K562 (cell line): ENCODE measurements around the gene SEC31A. TPM values are rescaled to one million over a fixed set of nuclear protein-coding genes. Genes with fewer than 3 reads are reported as not detected.
"Not testable (repeated sequence)": the region's sequence is repeated elsewhere in the genome, so short reads cannot be mapped to it uniquely, and the experiment has no call there.

Experiments used
- ATAC-seq: fragments of 200-7000 bp; cut with Tn5 transposase; 3 replicates; pipeline ENCODE4 v1.9.1; 2020; ENCODE audit warnings: moderate library complexity
- BruUV-seq: library from RNA; stranded (reverse); fragments of 400-500 nt; replicated peaks from 2 replicates; lab custom pipeline; 2021; lab: Mats Ljungman, UMichigan
- CTCF ChIA-PET: fragments of 300-600 bp; formaldehyde crosslinking; extraction: SDS; loops from one replicate; lab custom pipeline; 2021; ENCODE audit warnings: low intra/inter-chr PET ratio; lab: Yijun Ruan, JAX
- POLR2A ChIA-PET: fragments of 300-600, 350-650 bp; sonication (Branson Sonifier 250); formaldehyde crosslinking; extraction: SDS; loops from one replicate; lab custom pipeline; 2021; ENCODE audit warnings: antibody characterized with exemption, inconsistent platforms; lab: Yijun Ruan, JAX
- DNase-seq, 4 experiments: peaks; one replicate each; pipeline versions ENCODE4 v3.0.0 to v3.0.0-alpha.2; 2011 to 2018; ENCODE audit warnings: low spot score in 3 of 4, mixed read lengths in 3 of 4; ENCODE audit errors: extremely low read depth in 1 of 4
- FAIRE-seq: peaks from 2 replicates; lab custom pipeline; 2011; peaks lifted over from hg19 to GRCh38; lab: Jason Lieb, UNC
- H2AFZ ChIP-seq: 2 replicates; pipeline ENCODE4 v1.6.0; 2011; ENCODE audit warnings: low read depth, low read length, control low read depth, inconsistent platforms
- H3K27ac ChIP-seq: fragments of 200-600 bp; 3 replicates; pipeline ENCODE4 v1.8.0; 2011; ENCODE audit warnings: low read depth, mild to moderate bottlenecking, control low read depth, inconsistent platforms, low read length, moderate library complexity, mixed read lengths; ENCODE audit errors: extremely low read depth
- H3K27me3 ChIP-seq, 2 experiments: fragments of 300-600 bp in 1 of 2; 2 replicates in 1 of 2; 3 replicates in 1 of 2; pipeline versions ENCODE4 v1.6.0 to v1.8.0; 2011; ENCODE audit warnings: inconsistent platforms in 2 of 2, low read length in 2 of 2, mild to moderate bottlenecking in 1 of 2, mixed read lengths in 1 of 2, moderate library complexity in 1 of 2; ENCODE audit not compliant: control insufficient read depth in 2 of 2, insufficient read depth in 2 of 2
- H3K36me3 ChIP-seq: fragments of 300-600 bp; 3 replicates; pipeline ENCODE4 v1.8.0; 2011; ENCODE audit warnings: mild to moderate bottlenecking, low read length, inconsistent platforms; ENCODE audit not compliant: control insufficient read depth, insufficient read depth
- H3K4me1 ChIP-seq, 2 experiments: fragments of 200-600 bp in 1 of 2; replicated peaks in 1 of 2; 2 replicates in 1 of 2; 3 replicates in 1 of 2; pipeline versions ENCODE4 v1.5.1 to v1.8.0; 2011; ENCODE audit warnings: inconsistent platforms in 2 of 2, low read length in 2 of 2, mild to moderate bottlenecking in 1 of 2, mixed read lengths in 1 of 2, moderate library complexity in 1 of 2; ENCODE audit not compliant: control insufficient read depth in 2 of 2, insufficient read depth in 2 of 2
- H3K4me2 ChIP-seq: 2 replicates; pipeline ENCODE4 v1.6.1; 2011; ENCODE audit warnings: low read length, control low read depth, inconsistent platforms, mixed read lengths; ENCODE audit not compliant: insufficient read depth
- H3K4me3 ChIP-seq: fragments of 200-600 bp; sonication (generic), shearing (Covaris generic); 2 replicates; pipeline ENCODE4 v1.5.1; 2016; ENCODE audit warnings: control low read depth, inconsistent platforms
- H3K79me2 ChIP-seq: fragments of 200-600 bp; 3 replicates; pipeline ENCODE4 v1.8.0; 2011; ENCODE audit warnings: low read length, inconsistent platforms; ENCODE audit not compliant: control insufficient read depth, insufficient read depth
- H3K9ac ChIP-seq, 2 experiments: 2 replicates each; pipeline versions ENCODE4 v1.6.0 to v1.6.1; 2011; ENCODE audit warnings: low read depth in 2 of 2, low read length in 2 of 2, control low read depth in 1 of 2, inconsistent platforms in 1 of 2, mild to moderate bottlenecking in 1 of 2, mixed read lengths in 1 of 2; ENCODE audit not compliant: insufficient read depth in 1 of 2
- H3K9me1 ChIP-seq: one replicate; pipeline ENCODE4 v1.6.0; 2011; ENCODE audit warnings: inconsistent platforms, mild to moderate bottlenecking, low read length, moderate library complexity; ENCODE audit not compliant: control insufficient read depth, insufficient read depth
- H3K9me3 ChIP-seq: replicated peaks from 2 replicates; pipeline ENCODE4 v1.5.1; 2011; ENCODE audit warnings: low read depth, low read length, inconsistent platforms; ENCODE audit not compliant: control insufficient read depth, insufficient read depth
- H4K20me1 ChIP-seq: replicated peaks from 2 replicates; pipeline ENCODE4 v1.6.1; 2011; ENCODE audit warnings: low read length, inconsistent platforms, mixed read lengths; ENCODE audit not compliant: control insufficient read depth, insufficient read depth
- NFATC3 ChIP-seq: fragments of 450-650 bp; IDR thresholded peaks from 2 replicates; pipeline ENCODE4 v1.6.1; 2017; ENCODE audit warnings: mild to moderate bottlenecking
- SUPT5H ChIP-seq: fragments of 450-650 bp; IDR thresholded peaks from 2 replicates; pipeline ENCODE4 v1.6.1; 2016
- ZNF121 ChIP-seq: sonication (generic); formaldehyde crosslinking; conservative IDR thresholded peaks from 2 replicates; pipeline ENCODE4 v1.8.0; 2022; ENCODE audit warnings: missing genetic modification reagents
- WGBS: fragments of 100-300 bp; shearing (Covaris generic); methylation state at CpG from one replicate; pipeline ENCODE4 v1.1.6; 2016; ENCODE audit warnings: low coverage, mixed read lengths; ENCODE audit not compliant: insufficient coverage; ENCODE audit errors: missing lambda C conversion rate; 5-methylcytosine and 5-hydroxymethylcytosine counted together
- in situ Hi-C: fragments of 300-500 bp; cut with MboI; formaldehyde crosslinking; loops from 4 replicates; pipeline ENCODE4 v1.15.0; 2018; ENCODE audit warnings: inconsistent platforms, mixed read lengths
- intact Hi-C: fragments of 100-400 bp; cut with micrococcal nuclease; formaldehyde crosslinking; loops from 2 replicates; pipeline ENCODE4 v1.14.2; 2022
- polyA plus RNA-seq, 8 experiments: library from polyadenylated mRNA; depleted of rRNA in 4 of 8; stranded (reverse) in 5 of 8; unstranded in 3 of 8; fragments of >200 nt; fragmentation: Nextera tagmentation in 2 of 8; fragmentation: Illumina TruSeq in 1 of 8; extraction: Ambion mirVana in 2 of 8; extraction: Trizol in 1 of 8; gene quantifications; 2 replicates each; pipeline versions ENCODE4 v1.2.1 to v1.2.3, GENCODE V29; 2011 to 2014; ENCODE audit warnings: inconsistent platforms in 1 of 8, missing spikeins in 1 of 8
- total RNA-seq, 7 experiments: library from RNA; depleted of rRNA in 6 of 7; stranded (reverse); fragments of >200 nt in 6 of 7; fragmentation: Illumina TruSeq in 2 of 7; extraction: Trizol in 2 of 7; gene quantifications; 2 replicates each; pipeline versions ENCODE4 v1.2.1 to v1.2.3, GENCODE V29; 2011 to 2021; ENCODE audit warnings: low replicate concordance in 1 of 7
- TF ChIP-seq, protein P1 (sequence below), 3 experiments: IDR thresholded peaks in 2 of 3; conservative IDR thresholded peaks in 1 of 3; 2 replicates each; pipeline ENCODE4 v1.5.1; 2011 to 2012; ENCODE audit warnings: low read length in 3 of 3, mild to moderate bottlenecking in 3 of 3, control low read depth in 2 of 3, improper control_type of control experiment in 1 of 3, inconsistent platforms in 1 of 3, low read depth in 1 of 3, mixed read lengths in 1 of 3, moderate library complexity in 1 of 3; ENCODE audit not compliant: insufficient read depth in 2 of 3

The SEC31A gene
- total and polyA plus RNA-seq, 9 of the 15 experiments (the other 6 are each of a cell fraction or from before 2014, with no cell fraction given), result 78.9 to 241 (median 173) TPM

DNA sequence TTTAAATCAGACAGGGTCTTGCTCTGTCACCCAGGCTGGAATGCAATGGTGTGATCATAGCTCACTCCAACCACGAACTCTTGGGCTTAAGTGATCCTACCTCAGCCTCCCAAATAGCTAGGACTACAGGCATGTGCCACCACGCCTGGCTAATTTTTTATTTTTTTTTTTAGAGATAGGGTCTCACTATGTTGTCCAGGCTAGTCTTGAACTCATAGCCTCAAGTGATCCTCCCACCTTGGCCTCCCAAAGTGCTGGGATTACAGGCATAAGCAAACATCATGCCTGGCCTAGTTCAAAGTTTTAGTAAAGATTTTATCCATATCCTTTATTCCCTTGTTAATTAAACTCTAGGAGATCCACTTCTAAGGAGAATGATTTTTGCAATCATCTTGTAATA, 30.5 kb downstream of the SEC31A start:
- DNase-seq, H3K27ac ChIP-seq, H3K79me2 ChIP-seq, in situ Hi-C loops, H3K4me2 ChIP-seq, FAIRE-seq, POLR2A ChIA-PET, H2AFZ ChIP-seq, CTCF ChIA-PET, intact Hi-C loops, H3K27me3 ChIP-seq, ATAC-seq, H3K9ac ChIP-seq, H4K20me1 ChIP-seq, H3K9me3 ChIP-seq, H3K4me3 ChIP-seq, H3K9me1 ChIP-seq, H3K4me1 ChIP-seq: not testable (repeated sequence)
- TF ChIP-seq ZNF121 (CRISPR knock-in tag), result peak; percentile 63; the same call in 1 of the 2 replicates
- TSS peak; percentile 15 for BruUV-seq
- WGBS, result 96% methylated on average over 2 of the region's 2 CpGs
- peaks cover 69% of the 10 kb centered on the region for H3K36me3 ChIP-seq

DNA sequence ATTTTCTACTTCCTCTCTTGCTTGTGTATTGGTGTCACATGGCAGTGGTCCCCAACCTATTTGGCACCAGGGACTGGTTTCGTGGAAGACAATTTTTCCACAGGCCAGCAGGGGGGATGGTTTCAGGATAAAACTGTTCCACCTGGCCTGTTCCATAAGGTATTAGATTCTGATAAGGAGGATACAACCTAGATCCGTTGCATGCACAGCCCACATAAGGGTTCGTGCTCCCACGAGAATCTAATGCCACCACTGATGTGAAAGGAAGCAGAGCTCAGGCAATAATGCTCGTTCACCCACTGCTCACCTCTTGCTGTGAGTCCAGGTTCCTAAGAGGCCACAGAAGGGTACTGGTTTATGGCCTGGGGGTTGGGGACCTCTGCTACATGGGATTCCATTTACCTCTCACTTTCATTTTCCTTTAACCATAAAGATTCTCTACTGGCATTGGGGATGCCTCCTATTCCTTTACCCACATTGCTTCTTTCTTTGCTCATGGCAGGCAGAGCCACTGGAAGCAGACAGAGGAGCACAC, 38.1 kb downstream of the SEC31A start:
- Histone ChIP-seq H3K9me3 (no peaks in the 10 kb centered on the region), H3K27ac (no peak overlapping the region), H3K27me3 (no peaks in the 10 kb centered on the region), H3K79me2 (no peaks in the 10 kb centered on the region), H3K36me3 (peaks cover 94% of the 10 kb centered on the region), H2AFZ (no peak overlapping the region), H3K4me1 (no peaks in the 10 kb centered on the region), H3K9ac (no peak overlapping the region), H3K4me3 (no peak overlapping the region), H4K20me1 (no peaks in the 10 kb centered on the region), H3K9me1 (no peaks in the 10 kb centered on the region), H3K4me2 (no peak overlapping the region)
- TF ChIP-seq SUPT5H, result peak; percentile 20; the same call in 1 of the 2 replicates
- TF ChIP-seq NFATC3, result no peak
- TF ChIP-seq, protein P1, sequence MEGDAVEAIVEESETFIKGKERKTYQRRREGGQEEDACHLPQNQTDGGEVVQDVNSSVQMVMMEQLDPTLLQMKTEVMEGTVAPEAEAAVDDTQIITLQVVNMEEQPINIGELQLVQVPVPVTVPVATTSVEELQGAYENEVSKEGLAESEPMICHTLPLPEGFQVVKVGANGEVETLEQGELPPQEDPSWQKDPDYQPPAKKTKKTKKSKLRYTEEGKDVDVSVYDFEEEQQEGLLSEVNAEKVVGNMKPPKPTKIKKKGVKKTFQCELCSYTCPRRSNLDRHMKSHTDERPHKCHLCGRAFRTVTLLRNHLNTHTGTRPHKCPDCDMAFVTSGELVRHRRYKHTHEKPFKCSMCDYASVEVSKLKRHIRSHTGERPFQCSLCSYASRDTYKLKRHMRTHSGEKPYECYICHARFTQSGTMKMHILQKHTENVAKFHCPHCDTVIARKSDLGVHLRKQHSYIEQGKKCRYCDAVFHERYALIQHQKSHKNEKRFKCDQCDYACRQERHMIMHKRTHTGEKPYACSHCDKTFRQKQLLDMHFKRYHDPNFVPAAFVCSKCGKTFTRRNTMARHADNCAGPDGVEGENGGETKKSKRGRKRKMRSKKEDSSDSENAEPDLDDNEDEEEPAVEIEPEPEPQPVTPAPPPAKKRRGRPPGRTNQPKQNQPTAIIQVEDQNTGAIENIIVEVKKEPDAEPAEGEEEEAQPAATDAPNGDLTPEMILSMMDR (IDR thresholded peaks at IDR 0.05 in 2 of 3, conservative IDR thresholded peaks at IDR 0.05 in 1 of 3; ENCODE audit: insufficient read depth in 2 of 3, low read depth in 1 of 3, low read length in 3 of 3), result 0 out of 6 replicates have a peak, but pooled peaks of 1 of the 3 experiments have one; percentile 6
- CTCF ChIA-PET, result no interaction called here
- in situ Hi-C loops, result no loop called here
- BruUV-seq, result no TSS peak
- ATAC-seq (peak; percentile 63), FAIRE-seq (no peak), DNase-seq (no peak)
- POLR2A ChIA-PET, result interaction anchor here (0.6 to 1.6 kb wide), 7 partner anchors 10 to 47 kb away, joined by 3 to 6 read pairs (median 3); partner anchors contain the start of gene THAP9
- intact Hi-C loops, result loop anchor here (10.0 kb wide), 1 partner anchor 422 kb away; no protein-coding TSS in a partner anchor
- WGBS, result 80% methylated on average over 5 of the region's 5 CpGs
